ENCODE measurements around the gene SH3BP5.

Gene SH3BP5

DNA sequence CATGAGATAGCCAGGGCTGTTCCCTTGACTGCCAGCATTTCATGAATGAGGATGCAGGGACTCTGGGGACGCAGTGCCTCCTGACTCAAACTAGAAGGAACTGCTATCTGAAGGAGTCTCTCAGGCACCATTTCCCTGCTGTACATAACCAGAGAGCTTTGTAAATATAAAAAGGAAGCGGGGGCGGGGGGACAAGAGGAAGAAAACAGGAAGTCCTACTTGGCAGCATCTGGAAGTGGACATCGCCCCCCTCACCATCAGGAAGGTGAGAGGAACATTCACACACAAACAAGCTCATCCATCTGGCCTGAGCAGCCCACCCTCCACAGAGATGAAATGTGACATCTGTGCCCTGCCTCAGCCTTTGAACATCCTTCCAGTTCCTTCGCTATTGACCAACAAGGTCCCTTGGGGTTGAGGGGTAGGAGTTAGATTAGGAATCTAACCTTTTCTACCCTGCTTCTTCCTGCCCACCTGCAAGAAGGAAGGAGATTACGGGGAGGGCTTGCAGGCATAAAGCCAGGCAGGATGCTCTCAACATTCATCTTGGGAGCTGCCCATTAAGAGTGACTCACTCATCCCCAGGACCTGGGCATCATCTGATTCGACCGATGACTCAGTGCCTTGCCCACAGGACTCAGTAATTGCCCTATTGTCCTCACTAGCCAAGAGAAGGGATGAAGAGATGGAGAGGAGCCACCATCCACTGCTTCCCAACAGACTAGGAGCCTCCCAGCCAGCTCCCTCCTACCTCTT lies 31.9 kb downstream of the SH3BP5 start:
- TF ChIP-seq, protein P1, sequence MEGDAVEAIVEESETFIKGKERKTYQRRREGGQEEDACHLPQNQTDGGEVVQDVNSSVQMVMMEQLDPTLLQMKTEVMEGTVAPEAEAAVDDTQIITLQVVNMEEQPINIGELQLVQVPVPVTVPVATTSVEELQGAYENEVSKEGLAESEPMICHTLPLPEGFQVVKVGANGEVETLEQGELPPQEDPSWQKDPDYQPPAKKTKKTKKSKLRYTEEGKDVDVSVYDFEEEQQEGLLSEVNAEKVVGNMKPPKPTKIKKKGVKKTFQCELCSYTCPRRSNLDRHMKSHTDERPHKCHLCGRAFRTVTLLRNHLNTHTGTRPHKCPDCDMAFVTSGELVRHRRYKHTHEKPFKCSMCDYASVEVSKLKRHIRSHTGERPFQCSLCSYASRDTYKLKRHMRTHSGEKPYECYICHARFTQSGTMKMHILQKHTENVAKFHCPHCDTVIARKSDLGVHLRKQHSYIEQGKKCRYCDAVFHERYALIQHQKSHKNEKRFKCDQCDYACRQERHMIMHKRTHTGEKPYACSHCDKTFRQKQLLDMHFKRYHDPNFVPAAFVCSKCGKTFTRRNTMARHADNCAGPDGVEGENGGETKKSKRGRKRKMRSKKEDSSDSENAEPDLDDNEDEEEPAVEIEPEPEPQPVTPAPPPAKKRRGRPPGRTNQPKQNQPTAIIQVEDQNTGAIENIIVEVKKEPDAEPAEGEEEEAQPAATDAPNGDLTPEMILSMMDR (IDR thresholded peaks at IDR 0.05; ENCODE audit: insufficient read depth, missing control alignments): no peak
- FAIRE-seq (no peak), DNase-seq (ENCODE audit: insufficient read length, low spot score) (no peak)

DNA sequence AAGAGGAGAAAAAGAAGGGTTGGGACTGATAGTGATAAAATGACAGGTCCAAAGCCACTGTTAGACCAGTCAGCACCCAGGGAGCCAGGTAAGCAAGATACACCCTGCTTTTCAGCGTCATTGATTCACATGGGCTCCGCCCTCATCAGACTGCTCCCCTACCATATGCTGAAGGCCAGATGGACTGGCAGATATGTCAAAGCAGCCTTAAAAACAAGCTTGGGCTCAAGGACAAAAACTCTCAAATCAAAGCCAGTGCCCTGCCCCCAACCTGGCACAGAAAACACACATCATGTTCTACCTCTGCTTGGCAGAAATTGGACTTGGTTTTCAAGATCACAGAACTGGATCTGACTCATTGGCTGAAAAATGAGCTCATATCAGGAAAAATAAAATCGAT lies 33.4 kb downstream of the SH3BP5 start:
- no peak for DNase-seq (ENCODE audit: insufficient read length, low spot score)
- TF ChIP-seq, protein P1 (IDR thresholded peaks at IDR 0.05; ENCODE audit: insufficient read depth, missing control alignments): no peak
- FAIRE-seq: no peak

DNA sequence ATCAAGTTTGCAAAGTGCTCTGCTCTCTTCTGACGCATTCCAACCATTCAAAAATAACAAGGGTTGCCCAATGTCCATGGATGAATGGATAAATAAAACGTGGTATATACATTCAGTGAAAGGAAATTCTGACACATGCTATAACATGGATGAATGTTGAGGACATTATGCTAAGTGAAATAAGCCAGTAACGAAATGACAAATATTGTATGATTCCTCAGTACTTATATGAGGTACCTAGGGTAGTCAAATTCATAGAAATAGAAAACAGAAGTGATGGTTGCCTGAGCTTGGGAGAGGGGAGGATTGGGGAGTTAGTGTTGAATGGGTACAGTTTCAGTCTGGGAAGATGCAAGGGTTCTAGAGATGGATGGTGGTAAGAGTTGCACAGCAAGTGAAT lies 33.9 kb downstream of the SH3BP5 start:
- TF ChIP-seq, protein P1 (IDR thresholded peaks at IDR 0.05; ENCODE audit: insufficient read depth, missing control alignments): no peak
- DNase-seq (ENCODE audit: insufficient read length, low spot score) (no peak), FAIRE-seq (no peak)

DNA sequence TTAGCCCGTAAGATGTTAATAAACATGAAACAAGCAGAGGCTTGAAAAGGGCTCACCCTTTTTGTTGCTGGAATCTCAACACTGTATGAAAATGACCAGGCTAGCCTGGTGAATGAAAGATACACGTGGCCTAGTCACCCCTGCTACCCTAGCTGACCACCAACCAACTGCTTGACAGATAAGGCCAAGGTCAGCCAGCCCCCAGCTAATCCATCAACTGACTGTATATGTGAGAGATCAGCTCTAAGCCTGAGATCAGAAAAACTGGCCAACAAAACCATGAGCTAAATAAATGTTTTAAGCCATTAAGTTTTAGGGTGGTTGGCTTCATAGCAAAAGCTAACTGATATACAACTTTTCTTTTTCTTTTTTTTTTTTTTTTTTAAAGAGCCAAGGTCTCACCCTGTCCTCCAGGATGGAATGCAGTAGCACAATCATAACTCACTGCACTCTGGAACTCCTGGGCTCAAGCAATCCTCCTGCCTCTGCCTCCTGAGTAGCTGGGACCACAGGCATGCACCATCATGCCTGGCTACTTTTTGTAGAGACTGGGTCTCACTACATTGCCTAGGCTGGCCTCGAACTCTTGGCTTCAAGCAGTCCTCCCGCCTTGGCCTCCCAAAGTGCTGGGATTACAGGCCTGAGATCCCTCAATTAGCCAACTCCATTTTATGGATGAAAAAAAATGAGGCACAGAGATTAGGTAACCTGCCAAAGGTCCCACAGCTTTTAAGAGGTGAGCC lies 34.6 kb downstream of the SH3BP5 start:
- FAIRE-seq: no peak
- TF ChIP-seq, protein P1 (IDR thresholded peaks at IDR 0.05; ENCODE audit: insufficient read depth, missing control alignments): no peak
- DNase-seq (ENCODE audit: insufficient read length, low spot score): no peak

DNA sequence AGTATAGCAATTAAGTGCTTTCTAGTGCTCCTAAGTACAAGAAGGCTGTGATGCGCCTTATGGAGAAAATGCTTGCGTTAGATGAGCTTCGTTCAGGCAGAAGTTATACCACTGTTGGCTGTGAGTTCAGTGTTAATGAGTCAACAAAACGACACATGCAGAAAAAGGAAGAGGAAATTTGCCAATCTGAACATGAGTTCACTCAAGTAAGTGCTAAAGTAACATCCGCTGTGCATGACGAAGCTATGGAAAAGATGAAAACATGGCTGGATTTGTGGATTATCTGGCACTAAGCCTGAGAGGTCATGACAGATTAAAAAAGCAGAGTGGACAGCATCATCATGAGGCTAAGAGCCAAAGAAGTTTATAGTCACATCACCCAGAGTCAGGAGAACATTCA lies 36.9 kb downstream of the SH3BP5 start:
- FAIRE-seq: no peak
- TF ChIP-seq, protein P1 (IDR thresholded peaks at IDR 0.05; ENCODE audit: insufficient read depth, missing control alignments): no peak
- DNase-seq (ENCODE audit: insufficient read length, low spot score): no peak

DNA sequence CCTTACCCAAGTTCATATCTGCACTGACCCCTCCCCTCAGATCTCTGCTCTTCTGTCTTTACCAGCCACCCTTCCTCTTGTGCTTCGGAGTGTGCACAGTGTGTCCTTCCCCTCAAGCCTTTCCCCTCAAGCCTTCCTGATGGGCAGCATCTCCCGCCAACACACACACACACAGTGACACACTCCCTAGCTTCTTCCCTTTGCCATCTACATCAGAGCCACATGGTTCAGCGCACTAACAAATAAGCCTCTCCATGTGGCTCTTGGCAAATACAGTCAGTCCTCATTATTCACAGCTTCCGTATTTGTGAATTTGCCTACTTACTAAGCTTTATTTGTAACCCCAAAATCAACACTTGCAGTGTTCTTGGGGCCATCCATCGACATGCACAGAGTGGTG lies 37.5 kb downstream of the SH3BP5 start:
- FAIRE-seq (no peak), DNase-seq (ENCODE audit: insufficient read length, low spot score) (no peak)
- TF ChIP-seq, protein P1 (IDR thresholded peaks at IDR 0.05; ENCODE audit: insufficient read depth, missing control alignments): no peak
